Heart right ventricle (tissue), 16 donors: ENCODE data around the gene DYNC1I2. TPM values are rescaled to one million over a fixed set of nuclear protein-coding genes. Genes with fewer than 3 reads are reported as not detected.

ENCODE experiments used
- ATAC-seq, 8 donors: fragments of 200-7000 bp; cut with Tn5 transposase; one replicate each; pipeline ENCODE4 v1.9.1; 2020; ENCODE audit warnings: mild to moderate bottlenecking in 8 of 8, moderate library complexity in 8 of 8, moderate number of reproducible peaks in 1 of 8
- DNase-seq, 2 donors: peaks; one replicate each; pipeline ENCODE4 v3.0.0-alpha.2; 2020
- H3K27ac ChIP-seq, 10 donors: fragments of 200-600 bp; sonication (generic) in 2 of 10; one replicate each; pipeline versions ENCODE4 v1.5.0 to v1.8.0; 2020 to 2022; ENCODE audit warnings: mild to moderate bottlenecking in 3 of 10
- H3K27me3 ChIP-seq, 7 donors: fragments of 200-600 bp; one replicate each; pipeline ENCODE4 v1.8.0; 2021 to 2022; ENCODE audit warnings: mild to moderate bottlenecking in 2 of 7
- H3K36me3 ChIP-seq, 9 donors: fragments of 200-600 bp; sonication (generic) in 1 of 9; one replicate each; pipeline versions ENCODE4 v1.5.0 to v1.8.0; 2020 to 2022; ENCODE audit warnings: mild to moderate bottlenecking in 2 of 9
- H3K4me1 ChIP-seq, 9 donors: fragments of 200-600 bp; sonication (generic) in 1 of 9; one replicate each; pipeline versions ENCODE4 v1.5.0 to v1.8.0; 2020 to 2022; ENCODE audit warnings: mild to moderate bottlenecking in 4 of 9
- H3K4me3 ChIP-seq, 10 donors: fragments of 200-600 bp; sonication (generic) in 2 of 10; one replicate each; pipeline versions ENCODE4 v1.5.0 to v1.8.0; 2020 to 2022; ENCODE audit warnings: mild to moderate bottlenecking in 7 of 10, moderate library complexity in 2 of 10
- H3K9me3 ChIP-seq, 11 donors: fragments of 200-600 bp in 10 of 11; sonication (generic) in 2 of 11; one replicate each; pipeline versions ENCODE4 v1.5.0 to v1.8.0; 2013 to 2022; ENCODE audit warnings: mild to moderate bottlenecking in 2 of 11, control low read depth in 1 of 11, moderate library complexity in 1 of 11
- WGBS, 2 donors: extraction: QIAGEN DNeasy Blood & Tissue Kit; methylation state at CpG; one replicate each; pipeline ENCODE4 v1.1.7; 2013; ENCODE audit warnings: inconsistent platforms in 1 of 2; 5-methylcytosine and 5-hydroxymethylcytosine counted together
- intact Hi-C, 10 donors: fragments of 100-400 bp; cut with DNase I; formaldehyde crosslinking; loops; one replicate each; pipeline versions ENCODE4 v1.11.1 to v1.14.2; 2022
- polyA plus RNA-seq, 2 donors: library from polyadenylated mRNA; stranded (reverse); fragments of 200-250 nt; gene quantifications; one replicate each; pipeline ENCODE4 v1.2.3, GENCODE V29; 2013
- total RNA-seq, 10 donors: library from RNA; stranded (reverse); fragmentation: NEBNext Ultra II Directional in 3 of 10; extraction: Animal tissue kit (Norgen Biotek cat#: 25700) in 3 of 10; gene quantifications; one replicate each; pipeline versions ENCODE4 v1.2.1 to v1.2.4, GENCODE V29; 2021 to 2023
- TF ChIP-seq, protein P1 (sequence below), 9 donors: fragments of 200-600 bp; sonication (generic) in 2 of 9; IDR thresholded peaks; one replicate each; pipeline versions ENCODE4 v1.5.0 to v1.8.0; 2021 to 2022; ENCODE audit warnings: antibody characterized with exemption in 9 of 9, mild to moderate bottlenecking in 5 of 9, moderate library complexity in 1 of 9
- donor health status: Arrhythmogenic right ventricular cardiomyopathy.
- donor health status: ischemic (EF 13 %, LVEDD 7.1; RV severe dilation, severe dysfunction).
- donor health status: healthy with polysubstance abuse.
- donor health status: DM: no; HTN: yes; CAD: no.
- donor health status: DM: no; HTN: no; CAD: no.
- donor health status: ischemic (EF 25% LVEDD 6.9; RV normal size, moderate dysfunction).
- donor health status: ischemic (EF 25% LVEDD 5.7; RV mildly dilated, moderate dysfunction).
- donor health status: healthy.
- donor health status: DM: yes; HTN: yes; CAD: no.
- donor health status: Ischemic cardiomyopathy.
- donor health status: ischemic (EF 35%, LVEDD 5.7; RV mildly dilated, moderate dysfunction).
- donor health status: nonischemic (EF 11% LVEDD 7.7; RV severe dilation, severe dysfunction).
- donor health status: DM: yes; HTN: yes; CAD: no.
- donor health status: PGD.
- donor health status: ischemic (EF 29% LVEDD 5.4; RV normal size, mild dysfunction).
- donor health status: nonischemic (EF 23%, LVEDD 6.1; RV moderate dilation, normal function).

DYNC1I2 gene
- total and polyA plus RNA-seq, 12 donors: 63.3 to 81.4 (median 74.8) TPM

GRCh38 chr2:171785450-171785849, 98.2 kb downstream of the DYNC1I2 start:
- 96 to 97% methylated on average over 3 of the region's 3 CpGs for WGBS, 2 donors
- no peaks in the 10 kb centered on the region for H3K27me3 ChIP-seq
- peaks cover 0 to 4% (median 0%) of the 10 kb centered on the region in 11 donors for H3K9me3 ChIP-seq
- no peaks in the 10 kb centered on the region for H3K4me1 ChIP-seq
- TF ChIP-seq, protein P1, sequence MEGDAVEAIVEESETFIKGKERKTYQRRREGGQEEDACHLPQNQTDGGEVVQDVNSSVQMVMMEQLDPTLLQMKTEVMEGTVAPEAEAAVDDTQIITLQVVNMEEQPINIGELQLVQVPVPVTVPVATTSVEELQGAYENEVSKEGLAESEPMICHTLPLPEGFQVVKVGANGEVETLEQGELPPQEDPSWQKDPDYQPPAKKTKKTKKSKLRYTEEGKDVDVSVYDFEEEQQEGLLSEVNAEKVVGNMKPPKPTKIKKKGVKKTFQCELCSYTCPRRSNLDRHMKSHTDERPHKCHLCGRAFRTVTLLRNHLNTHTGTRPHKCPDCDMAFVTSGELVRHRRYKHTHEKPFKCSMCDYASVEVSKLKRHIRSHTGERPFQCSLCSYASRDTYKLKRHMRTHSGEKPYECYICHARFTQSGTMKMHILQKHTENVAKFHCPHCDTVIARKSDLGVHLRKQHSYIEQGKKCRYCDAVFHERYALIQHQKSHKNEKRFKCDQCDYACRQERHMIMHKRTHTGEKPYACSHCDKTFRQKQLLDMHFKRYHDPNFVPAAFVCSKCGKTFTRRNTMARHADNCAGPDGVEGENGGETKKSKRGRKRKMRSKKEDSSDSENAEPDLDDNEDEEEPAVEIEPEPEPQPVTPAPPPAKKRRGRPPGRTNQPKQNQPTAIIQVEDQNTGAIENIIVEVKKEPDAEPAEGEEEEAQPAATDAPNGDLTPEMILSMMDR (IDR thresholded peaks at IDR 0.05): no peak
- no peak for ATAC-seq
- DNase-seq: no peak
- peaks cover 0 to 93% (median 63%) of the 10 kb centered on the region in 9 donors for H3K36me3 ChIP-seq
- H3K4me3 ChIP-seq: no peak overlapping the region
- no peak overlapping the region for H3K27ac ChIP-seq
- intact Hi-C loops: no loop called here

DNA sequence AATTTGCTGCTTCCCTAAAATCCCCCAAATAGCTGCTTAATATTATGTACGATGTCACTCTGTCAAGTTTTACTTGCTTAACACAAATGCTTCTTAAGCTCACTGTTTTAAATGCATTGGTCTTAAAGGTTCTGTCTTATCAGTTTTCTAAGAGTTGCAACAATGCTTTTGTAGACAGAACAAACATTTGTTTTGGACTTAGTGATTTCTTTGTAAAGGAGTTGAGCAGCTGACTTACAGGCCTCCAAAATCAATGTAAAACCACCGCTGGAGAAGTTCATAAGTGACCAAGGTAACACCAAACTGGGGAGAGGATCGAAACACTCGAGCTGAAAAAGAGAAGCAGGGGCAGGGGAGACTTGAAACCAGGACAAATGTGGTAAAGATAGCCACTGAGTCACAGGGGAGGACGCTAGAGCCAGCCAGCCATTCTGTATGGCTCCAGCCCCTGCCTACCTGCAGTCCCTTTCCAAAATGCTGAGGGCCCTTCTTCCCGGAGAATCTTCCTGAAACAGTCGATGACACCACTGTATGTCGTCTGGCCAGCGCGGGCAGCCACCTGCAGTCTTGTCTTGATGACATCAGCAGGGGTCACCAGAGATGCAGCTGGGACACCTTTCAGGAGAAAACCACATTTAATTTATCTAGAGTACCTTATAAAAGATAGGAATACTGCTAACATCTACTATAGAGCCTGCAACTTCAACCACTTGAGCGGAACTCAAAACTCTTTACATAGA, 100.2 kb downstream of the DYNC1I2 start:
- ATAC-seq: no peak
- Histone ChIP-seq H3K36me3 (peaks cover 0 to 100% (median 79%) of the 10 kb centered on the region in 9 donors), H3K27ac (no peak overlapping the region), H3K9me3 (no peaks in the 10 kb centered on the region), H3K4me1 (no peaks in the 10 kb centered on the region), H3K4me3 (no peak overlapping the region), H3K27me3 (no peaks in the 10 kb centered on the region)
- intact Hi-C loops: no loop called here
- TF ChIP-seq, protein P1 (IDR thresholded peaks at IDR 0.05): no peak
- 81 to 82% methylated on average over 11 of the region's 11 CpGs for WGBS, 2 donors
- no peak for DNase-seq

GRCh38 chr2:171788316-171788993, 101.2 kb downstream of the DYNC1I2 start:
- TF ChIP-seq, protein P1 (IDR thresholded peaks at IDR 0.05): no peak
- no peak for ATAC-seq
- no peaks in the 10 kb centered on the region for H3K9me3 ChIP-seq
- DNase-seq: no peak
- H3K27me3 ChIP-seq: no peaks in the 10 kb centered on the region
- no peak overlapping the region for H3K27ac ChIP-seq
- intact Hi-C loops: no loop called here
- WGBS, 2 donors: 71 to 76% methylated on average over 7 of the region's 7 CpGs
- no peaks in the 10 kb centered on the region for H3K4me1 ChIP-seq
- no peak overlapping the region for H3K4me3 ChIP-seq
- H3K36me3 ChIP-seq: peaks cover 0 to 100% (median 72%) of the 10 kb centered on the region in 9 donors

DNA sequence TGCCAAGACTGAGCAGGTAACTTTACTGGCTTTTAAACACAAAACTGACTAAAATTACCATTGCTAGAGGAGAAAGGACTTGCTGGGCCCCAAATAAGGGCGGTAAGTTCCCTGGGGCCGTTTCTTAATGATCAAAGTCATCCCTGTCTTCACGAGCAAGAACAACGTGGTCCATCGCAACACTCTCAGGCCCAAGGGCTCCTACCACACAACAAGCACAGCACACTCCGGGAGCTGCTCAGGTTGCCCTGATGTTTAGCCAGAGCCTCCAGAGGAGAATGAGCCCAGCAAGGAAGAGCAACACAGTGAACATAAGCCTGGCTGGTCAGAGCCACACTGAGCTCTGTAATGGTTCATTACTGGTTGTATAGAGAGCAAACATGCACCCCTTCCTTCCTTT, 102.7 kb downstream of the DYNC1I2 start:
- TF ChIP-seq, protein P1 (IDR thresholded peaks at IDR 0.05): no peak
- intact Hi-C loops: no loop called here
- DNase-seq: no peak
- ATAC-seq: no peak
- H3K27ac ChIP-seq: no peak overlapping the region
- H3K4me1 ChIP-seq: peaks cover 0 to 8% (median 2%) of the 10 kb centered on the region in 9 donors
- WGBS, 2 donors: 74 to 89% methylated on average over 6 of the region's 6 CpGs
- no peaks in the 10 kb centered on the region for H3K9me3 ChIP-seq
- H3K27me3 ChIP-seq: no peaks in the 10 kb centered on the region
- H3K36me3 ChIP-seq: peaks cover 0 to 91% (median 64%) of the 10 kb centered on the region in 9 donors
- H3K4me3 ChIP-seq: no peak overlapping the region
